ENCODE measurements around the gene HADHB. TPM values are rescaled to one million over a fixed set of nuclear protein-coding genes. Genes with fewer than 3 reads are reported as not detected.

The HADHB gene
- total and polyA plus RNA-seq, 10 of the 15 experiments (the other 5 are each of a cell fraction or from before 2014, with no cell fraction given): 53.7 to 145 (median 85.5) TPM

DNA sequence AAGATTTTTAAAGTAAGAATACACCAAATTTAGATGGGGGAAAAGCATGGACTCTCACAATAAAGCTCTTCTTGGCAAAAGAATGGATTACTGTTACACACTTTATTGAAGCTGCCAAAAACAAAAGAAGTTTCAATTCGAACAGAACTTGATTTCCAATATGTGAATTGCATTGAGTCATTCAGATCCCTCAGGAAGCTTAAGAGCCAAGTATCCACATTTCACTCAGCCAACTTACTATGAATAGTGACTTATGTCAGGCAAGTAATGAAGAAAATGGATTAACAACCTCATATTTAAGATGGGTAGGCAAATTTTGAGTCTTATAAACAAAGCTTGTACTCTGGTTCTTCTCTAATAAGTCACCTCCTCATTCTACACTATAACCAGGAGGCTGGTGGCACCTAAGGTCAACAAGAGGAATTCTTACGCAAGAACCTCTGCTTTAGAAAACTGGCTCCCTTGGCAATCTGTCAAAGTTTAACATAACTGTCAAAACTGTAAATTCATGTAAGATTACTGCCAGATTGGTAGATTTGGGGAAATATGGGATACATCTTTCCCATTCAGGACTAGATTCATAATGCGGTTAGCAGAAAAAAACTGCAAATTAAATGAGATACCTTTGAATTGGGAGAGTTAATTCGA lies 6.3 kb upstream of the HADHB start:
- CTCF ChIA-PET: interaction anchor here (1.2 to 1.6 kb wide), 3 partner anchors 24 to 92 kb away, joined by 3 to 5 read pairs (median 3); no protein-coding TSS in a partner anchor
- POLR2A ChIA-PET: interaction anchor here (0.8 kb wide), 1 partner anchor 60 kb away, joined by 3 read pairs; no protein-coding TSS in a partner anchor
- no peaks in the 10 kb centered on the region; the same call in 2 of the 3 replicates for H3K9me3 ChIP-seq (replicated peaks; ENCODE audit: control insufficient read depth, insufficient read depth, low read length)
- WGBS (ENCODE audit: insufficient coverage, insufficient replicate concordance, low lambda C conversion rate, missing lambda C conversion rate): 96% methylated on average over 4 of the region's 4 CpGs
- H3K9ac ChIP-seq (ENCODE audit: control insufficient read depth, insufficient read depth, low read length): no peak overlapping the region
- H3K4me1 ChIP-seq (ENCODE audit: control insufficient read depth, insufficient read depth, low read length): peaks cover 9% of the 10 kb centered on the region
- no peak overlapping the region for H3K27ac ChIP-seq (ENCODE audit: control insufficient read depth, insufficient read depth)
- no peak for FAIRE-seq
- RAD21 ChIA-PET (ENCODE audit: unreplicated experiment): interaction anchor here (0.6 to 1.3 kb wide), 3 partner anchors 8 to 112 kb away, joined by 3 read pairs; no protein-coding TSS in a partner anchor
- SMC1A ChIA-PET (ENCODE audit: uncharacterized antibody, unreplicated experiment): interaction anchor here (0.9 to 1.3 kb wide), 3 partner anchors 37 to 92 kb away, joined by 3 to 4 read pairs (median 3); no protein-coding TSS in a partner anchor
- no peaks in the 10 kb centered on the region for H3K27me3 ChIP-seq (replicated peaks in 1 of 2; ENCODE audit: control insufficient read depth in 2 of 2, insufficient read depth in 2 of 2, low read length in 1 of 2)
- TF ChIP-seq RFX5 (IDR thresholded peaks at IDR 0.05; ENCODE audit: low read depth, low read length) (no peak), ETV6 (conservative IDR thresholded peaks at IDR 0.05 in 1 of 2, IDR thresholded peaks at IDR 0.05 in 1 of 2; ENCODE audit: borderline replicate concordance in 1 of 2, low read depth in 1 of 2) (no peak), TBL1XR1 (IDR thresholded peaks at IDR 0.05; ENCODE audit: low read depth, low read length) (no peak), YBX1 (IDR thresholded peaks at IDR 0.05) (no peak), CBFB (IDR thresholded peaks at IDR 0.05; ENCODE audit: low read depth) (no peak)
- TF ChIP-seq, protein P1, sequence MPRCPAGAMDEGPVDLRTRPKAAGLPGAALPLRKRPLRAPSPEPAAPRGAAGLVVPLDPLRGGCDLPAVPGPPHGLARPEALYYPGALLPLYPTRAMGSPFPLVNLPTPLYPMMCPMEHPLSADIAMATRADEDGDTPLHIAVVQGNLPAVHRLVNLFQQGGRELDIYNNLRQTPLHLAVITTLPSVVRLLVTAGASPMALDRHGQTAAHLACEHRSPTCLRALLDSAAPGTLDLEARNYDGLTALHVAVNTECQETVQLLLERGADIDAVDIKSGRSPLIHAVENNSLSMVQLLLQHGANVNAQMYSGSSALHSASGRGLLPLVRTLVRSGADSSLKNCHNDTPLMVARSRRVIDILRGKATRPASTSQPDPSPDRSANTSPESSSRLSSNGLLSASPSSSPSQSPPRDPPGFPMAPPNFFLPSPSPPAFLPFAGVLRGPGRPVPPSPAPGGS (IDR thresholded peaks at IDR 0.05; ENCODE audit: borderline replicate concordance, insufficient read depth, low read depth, low read length, poor library complexity, severe bottlenecking): no peak
- peaks cover 42% of the 10 kb centered on the region for H3K79me2 ChIP-seq (ENCODE audit: control insufficient read depth, insufficient read depth, low read length)
- H3K4me2 ChIP-seq (ENCODE audit: control insufficient read depth, insufficient read depth): no peak overlapping the region
- DNase-seq (ENCODE audit: low read depth, low spot score): no peak
- peaks cover 1 to 28% of the 10 kb centered on the region in 2 experiments for H3K36me3 ChIP-seq (ENCODE audit: control insufficient read depth in 2 of 2, insufficient read depth in 2 of 2, low read length in 1 of 2)
- no peak overlapping the region for H2AFZ ChIP-seq (ENCODE audit: control insufficient read depth, low read depth, low read length)
- intact Hi-C loops (cut with micrococcal nuclease; ENCODE audit: unreplicated experiment) (no loop called here), in situ Hi-C loops (cut with MboI) (no loop called here)
- no peak overlapping the region for H3K4me3 ChIP-seq
- no TSS peak for BruUV-seq (replicated peaks)
- no peak for ATAC-seq
- no peaks in the 10 kb centered on the region for H4K20me1 ChIP-seq (ENCODE audit: control insufficient read depth, insufficient read depth)
